ENCODE measurements around the gene ZNF23.

- TF ChIP-seq EZH2 (IDR thresholded peaks at IDR 0.05; ENCODE audit: insufficient read depth, poor library complexity, severe bottlenecking), result no peak
- TF ChIP-seq EZH2phosphoT487 (IDR thresholded peaks at IDR 0.05; ENCODE audit: insufficient read depth, low read depth), result no peak
Observed at GRCh38 chr16:71426069-71426879, 35.8 kb downstream of the ZNF23 start.
